ENCODE data around the gene JAKMIP1.

GRCh38 chr4:6032249-6033244 is 167.8 kb downstream of the JAKMIP1 start:
- TF ChIP-seq, protein P1, sequence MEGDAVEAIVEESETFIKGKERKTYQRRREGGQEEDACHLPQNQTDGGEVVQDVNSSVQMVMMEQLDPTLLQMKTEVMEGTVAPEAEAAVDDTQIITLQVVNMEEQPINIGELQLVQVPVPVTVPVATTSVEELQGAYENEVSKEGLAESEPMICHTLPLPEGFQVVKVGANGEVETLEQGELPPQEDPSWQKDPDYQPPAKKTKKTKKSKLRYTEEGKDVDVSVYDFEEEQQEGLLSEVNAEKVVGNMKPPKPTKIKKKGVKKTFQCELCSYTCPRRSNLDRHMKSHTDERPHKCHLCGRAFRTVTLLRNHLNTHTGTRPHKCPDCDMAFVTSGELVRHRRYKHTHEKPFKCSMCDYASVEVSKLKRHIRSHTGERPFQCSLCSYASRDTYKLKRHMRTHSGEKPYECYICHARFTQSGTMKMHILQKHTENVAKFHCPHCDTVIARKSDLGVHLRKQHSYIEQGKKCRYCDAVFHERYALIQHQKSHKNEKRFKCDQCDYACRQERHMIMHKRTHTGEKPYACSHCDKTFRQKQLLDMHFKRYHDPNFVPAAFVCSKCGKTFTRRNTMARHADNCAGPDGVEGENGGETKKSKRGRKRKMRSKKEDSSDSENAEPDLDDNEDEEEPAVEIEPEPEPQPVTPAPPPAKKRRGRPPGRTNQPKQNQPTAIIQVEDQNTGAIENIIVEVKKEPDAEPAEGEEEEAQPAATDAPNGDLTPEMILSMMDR (IDR thresholded peaks at IDR 0.05) = no peak
- TF ChIP-seq POLR2A (IDR thresholded peaks at IDR 0.05) = no peak
